Mesothelial cell of epicardium (in vitro differentiated cells): ENCODE results near the gene ZBTB42. TPM values are rescaled to one million over a fixed set of nuclear protein-coding genes. Genes with fewer than 3 reads are reported as not detected.
"Not testable (repeated sequence)": the region's sequence is repeated elsewhere in the genome, so short reads cannot be mapped to it uniquely, and the experiment has no call there.

ENCODE experiments used
- DNase-seq, 2 experiments: peaks; one replicate each; pipeline ENCODE4 v3.0.0; 2021; ENCODE audit warnings: low spot score in 2 of 2; ENCODE audit not compliant: unreplicated experiment in 2 of 2
- H3K27ac Mint-ChIP-seq: 2 replicates; pipeline ENCODE4 v1.8.0; 2021; ENCODE audit warnings: mixed read lengths
- H3K27me3 Mint-ChIP-seq: 2 replicates; pipeline ENCODE4 v1.8.0; 2021; ENCODE audit warnings: low read depth, mixed read lengths
- H3K36me3 Mint-ChIP-seq: 2 replicates; pipeline ENCODE4 v1.8.0; 2021; ENCODE audit warnings: mixed read lengths
- H3K4me1 Mint-ChIP-seq: 2 replicates; pipeline ENCODE4 v1.8.0; 2021; ENCODE audit warnings: mixed read lengths
- H3K4me3 Mint-ChIP-seq: 2 replicates; pipeline ENCODE4 v1.8.0; 2021; ENCODE audit warnings: mild to moderate bottlenecking, moderate library complexity, mixed read lengths
- H3K9me3 Mint-ChIP-seq: 2 replicates; pipeline ENCODE4 v1.8.0; 2021; ENCODE audit warnings: mixed read lengths
- total RNA-seq: library from RNA; stranded (reverse); gene quantifications from 3 replicates; pipeline ENCODE4 v1.2.1, GENCODE V29; 2021
- TF ChIP-seq, protein P1 (sequence below): fragments of 200-600 bp; sonication (generic); IDR thresholded peaks from one replicate; pipeline ENCODE4 v1.5.0; 2021; ENCODE audit warnings: antibody characterized with exemption; ENCODE audit not compliant: unreplicated experiment

The ZBTB42 gene
- total RNA-seq, 1 donor from 2014 or later = 6.2 TPM

DNA sequence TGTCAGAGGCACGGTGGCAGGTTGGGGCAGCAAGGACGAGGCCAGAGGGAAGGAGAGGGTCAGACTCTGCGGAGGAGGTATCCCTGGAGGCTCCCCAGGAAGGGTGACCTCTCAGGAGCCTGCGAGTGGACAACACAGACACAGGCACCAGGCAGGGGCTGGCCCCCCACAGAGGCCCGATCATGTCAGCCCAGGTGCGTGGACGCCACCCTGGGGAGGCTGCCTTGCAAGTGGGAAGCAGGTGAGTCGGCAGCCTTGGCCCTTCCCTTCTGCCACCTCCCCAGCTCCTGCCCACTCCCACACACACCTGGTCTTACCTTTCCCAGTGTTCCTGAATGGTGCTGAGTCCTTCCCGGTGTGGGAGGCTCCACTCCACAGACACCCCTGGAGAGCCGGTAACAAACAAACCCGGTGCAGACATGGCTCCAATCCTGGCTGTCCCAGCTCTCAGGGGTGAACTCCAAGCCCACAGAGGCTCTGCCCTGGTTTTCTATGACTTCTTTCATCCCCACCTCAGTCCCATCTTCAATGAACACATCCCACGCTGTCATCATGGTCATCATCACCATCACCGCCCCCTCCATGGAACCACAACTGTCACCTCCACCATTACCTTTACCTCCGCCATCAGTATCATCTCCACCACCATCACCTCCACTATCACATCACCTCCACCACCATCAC is 5.2 kb downstream of the ZBTB42 start:
- Mint-ChIP-seq H3K4me1 (peaks cover 4% of the 10 kb centered on the region), H3K4me3 (no peak overlapping the region)
- TF ChIP-seq, protein P1, sequence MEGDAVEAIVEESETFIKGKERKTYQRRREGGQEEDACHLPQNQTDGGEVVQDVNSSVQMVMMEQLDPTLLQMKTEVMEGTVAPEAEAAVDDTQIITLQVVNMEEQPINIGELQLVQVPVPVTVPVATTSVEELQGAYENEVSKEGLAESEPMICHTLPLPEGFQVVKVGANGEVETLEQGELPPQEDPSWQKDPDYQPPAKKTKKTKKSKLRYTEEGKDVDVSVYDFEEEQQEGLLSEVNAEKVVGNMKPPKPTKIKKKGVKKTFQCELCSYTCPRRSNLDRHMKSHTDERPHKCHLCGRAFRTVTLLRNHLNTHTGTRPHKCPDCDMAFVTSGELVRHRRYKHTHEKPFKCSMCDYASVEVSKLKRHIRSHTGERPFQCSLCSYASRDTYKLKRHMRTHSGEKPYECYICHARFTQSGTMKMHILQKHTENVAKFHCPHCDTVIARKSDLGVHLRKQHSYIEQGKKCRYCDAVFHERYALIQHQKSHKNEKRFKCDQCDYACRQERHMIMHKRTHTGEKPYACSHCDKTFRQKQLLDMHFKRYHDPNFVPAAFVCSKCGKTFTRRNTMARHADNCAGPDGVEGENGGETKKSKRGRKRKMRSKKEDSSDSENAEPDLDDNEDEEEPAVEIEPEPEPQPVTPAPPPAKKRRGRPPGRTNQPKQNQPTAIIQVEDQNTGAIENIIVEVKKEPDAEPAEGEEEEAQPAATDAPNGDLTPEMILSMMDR = no peak

DNA sequence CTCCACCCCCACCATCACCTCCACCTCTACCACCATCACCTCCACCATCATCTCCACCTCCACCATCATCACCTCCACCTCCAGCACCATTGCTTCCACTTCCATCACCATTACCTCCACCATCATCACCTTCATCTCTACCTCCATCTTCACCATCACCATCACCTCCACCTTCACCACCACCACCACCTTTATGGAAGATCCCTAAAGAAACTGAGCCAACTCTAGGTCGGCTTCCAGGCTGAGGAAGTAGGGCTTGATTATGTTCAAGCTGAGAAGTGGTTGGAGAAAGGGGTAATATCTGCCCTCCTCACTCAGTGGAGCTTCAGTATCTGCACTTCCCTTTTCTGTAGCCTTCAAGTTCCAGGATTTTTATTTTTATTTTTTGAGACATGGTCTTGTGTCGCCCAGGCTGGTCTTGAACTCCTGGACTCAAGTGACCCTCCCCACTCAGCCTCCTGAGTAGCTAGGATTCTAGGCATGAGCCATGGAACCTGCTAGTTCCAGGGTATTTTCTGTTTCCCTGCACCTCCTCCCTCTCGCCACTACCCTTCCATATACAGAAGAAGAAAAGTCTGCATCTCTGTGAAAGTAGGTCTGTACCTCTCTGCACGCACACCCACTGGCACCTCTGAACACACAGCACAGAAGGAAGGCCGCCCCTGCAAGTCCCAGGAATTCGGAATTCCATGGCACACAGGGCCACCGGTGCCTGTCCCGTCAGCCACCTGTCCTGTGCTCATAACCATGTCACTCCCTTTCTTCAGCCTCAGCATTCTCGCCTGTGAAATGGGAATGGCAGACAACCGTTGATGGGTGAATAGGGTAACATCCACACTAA is 5.9 kb downstream of the ZBTB42 start:
- no peak overlapping the region for H3K4me3 Mint-ChIP-seq
- no peaks in the 10 kb centered on the region for H3K36me3 Mint-ChIP-seq
- H3K9me3 Mint-ChIP-seq = no peaks in the 10 kb centered on the region
- no peak for DNase-seq
- TF ChIP-seq, protein P1 = no peak
- peaks cover 2% of the 10 kb centered on the region for H3K4me1 Mint-ChIP-seq
- H3K27me3 Mint-ChIP-seq = no peaks in the 10 kb centered on the region
- no peak overlapping the region for H3K27ac Mint-ChIP-seq

More for the DNA sequence above, 5.2 kb downstream of the ZBTB42 start:
- no peak for DNase-seq
- Mint-ChIP-seq H3K27ac (no peak overlapping the region), H3K36me3 (no peaks in the 10 kb centered on the region), H3K27me3 (peaks cover 1% of the 10 kb centered on the region), H3K9me3 (no peaks in the 10 kb centered on the region)

DNA sequence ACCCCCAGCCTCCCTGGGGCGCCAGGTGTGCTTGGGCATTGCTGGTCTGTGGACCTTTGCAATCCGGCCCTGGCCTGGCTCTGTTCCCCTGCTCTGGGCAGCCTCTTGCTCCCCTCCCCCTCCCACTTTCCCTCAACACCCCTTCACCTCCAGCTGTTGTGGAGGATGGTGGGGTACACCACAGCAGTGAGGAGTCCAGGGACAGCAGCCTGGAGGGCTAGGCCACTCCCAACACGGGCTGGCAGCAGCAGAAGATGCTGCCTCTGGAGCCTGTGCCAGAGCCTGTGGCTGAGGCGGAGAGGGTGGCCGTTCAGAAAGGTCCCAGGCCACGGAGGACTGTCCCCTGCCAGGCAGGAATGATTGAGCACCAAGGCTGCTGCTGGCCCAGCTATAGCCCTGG is 7.6 kb downstream of the ZBTB42 start:
- H3K27ac Mint-ChIP-seq = no peak overlapping the region
- H3K4me3 Mint-ChIP-seq = no peak overlapping the region
- no peaks in the 10 kb centered on the region for H3K36me3 Mint-ChIP-seq
- no peaks in the 10 kb centered on the region for H3K9me3 Mint-ChIP-seq
- H3K27me3 Mint-ChIP-seq = no peaks in the 10 kb centered on the region
- DNase-seq = no peak
- TF ChIP-seq, protein P1 = no peak
- H3K4me1 Mint-ChIP-seq = no peaks in the 10 kb centered on the region

DNA sequence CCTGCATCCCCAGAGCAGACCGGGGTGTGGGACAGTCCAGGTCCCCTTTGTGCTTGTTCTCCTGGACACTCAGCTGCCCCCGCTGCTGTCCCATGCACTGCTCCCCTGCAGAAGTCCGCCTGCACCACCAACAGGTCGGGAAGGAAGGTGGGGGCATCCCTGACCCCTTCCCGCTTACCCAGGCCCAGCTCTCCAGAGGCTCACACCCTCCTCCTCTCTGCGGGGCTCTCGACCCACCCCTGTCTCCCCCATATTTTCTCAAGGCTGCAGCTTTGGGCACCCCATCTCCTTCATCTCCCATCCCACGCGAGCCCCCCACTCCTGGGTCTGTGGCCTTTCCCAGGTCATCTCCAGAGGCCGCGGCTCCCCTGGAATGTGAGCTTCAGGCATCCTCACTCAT is 9.4 kb downstream of the ZBTB42 start:
- Mint-ChIP-seq H3K27me3 (no peaks in the 10 kb centered on the region), H3K36me3 (no peaks in the 10 kb centered on the region), H3K4me1 (peaks cover 9% of the 10 kb centered on the region), H3K9me3 (no peaks in the 10 kb centered on the region), H3K27ac (no peak overlapping the region), H3K4me3 (no peak overlapping the region)
- no peak for DNase-seq
- TF ChIP-seq, protein P1 = no peak

DNA sequence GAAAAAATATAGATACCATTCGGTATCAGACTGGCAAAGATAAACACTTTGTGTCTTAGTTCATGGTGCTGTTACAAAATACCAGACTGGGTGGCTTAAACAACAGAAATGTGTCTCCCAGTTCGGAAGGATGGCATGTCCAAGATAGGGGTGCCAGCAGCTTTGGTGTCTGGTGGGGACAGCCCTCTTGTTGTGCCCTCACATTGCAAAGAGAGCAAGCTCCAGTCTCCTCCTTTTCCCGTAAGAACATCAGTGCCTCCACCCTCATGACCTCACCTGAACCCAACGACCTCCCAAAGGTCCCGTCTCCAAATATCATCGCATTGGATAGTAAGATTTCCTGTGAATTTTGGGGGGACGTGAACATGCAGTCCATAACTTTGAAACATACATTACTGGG is 12.4 kb downstream of the ZBTB42 start:
- TF ChIP-seq, protein P1 = no peak
- Mint-ChIP-seq H3K4me3 (no peak overlapping the region), H3K4me1 (peaks cover 16% of the 10 kb centered on the region), H3K27me3 (no peaks in the 10 kb centered on the region), H3K9me3 (no peaks in the 10 kb centered on the region), H3K36me3 (peaks cover 3% of the 10 kb centered on the region), H3K27ac (no peak overlapping the region)
- no peak for DNase-seq

DNA sequence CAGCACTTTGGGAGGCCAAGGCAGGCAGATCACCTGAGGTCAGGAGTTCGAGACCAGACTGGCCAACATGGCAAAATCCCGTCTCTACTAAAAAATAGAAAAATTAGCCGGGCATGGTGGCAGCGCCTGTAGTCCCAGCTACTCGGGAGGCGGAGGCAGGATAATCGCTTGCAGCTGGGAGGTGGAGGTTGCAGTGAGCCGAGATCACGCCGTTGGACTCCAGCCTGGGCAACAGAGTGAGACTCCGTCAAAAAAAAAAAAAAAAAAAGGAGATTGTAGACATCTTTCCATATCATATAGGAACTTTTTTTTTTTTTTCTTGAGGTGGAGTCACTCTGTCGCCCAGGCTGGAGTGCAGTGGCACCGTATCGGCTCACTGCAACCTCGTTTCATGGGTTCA is 13.8 kb downstream of the ZBTB42 start:
- DNase-seq, H3K27me3 Mint-ChIP-seq, H3K36me3 Mint-ChIP-seq, H3K9me3 Mint-ChIP-seq: not testable (repeated sequence)
- Mint-ChIP-seq H3K27ac (peak overlapping the region; percentile 97), H3K4me1 (peaks cover 16% of the 10 kb centered on the region), H3K4me3 (peak overlapping the region; percentile 90)
